ENCODE data around the gene PSMA5.
A peak's percentile ranks its signal among the peaks of the same experiment; 100 is the strongest.
"Not testable (repeated sequence)": the region's sequence is repeated elsewhere in the genome, so short reads cannot be mapped to it uniquely, and the experiment has no call there.

The PSMA5 gene

DNA sequence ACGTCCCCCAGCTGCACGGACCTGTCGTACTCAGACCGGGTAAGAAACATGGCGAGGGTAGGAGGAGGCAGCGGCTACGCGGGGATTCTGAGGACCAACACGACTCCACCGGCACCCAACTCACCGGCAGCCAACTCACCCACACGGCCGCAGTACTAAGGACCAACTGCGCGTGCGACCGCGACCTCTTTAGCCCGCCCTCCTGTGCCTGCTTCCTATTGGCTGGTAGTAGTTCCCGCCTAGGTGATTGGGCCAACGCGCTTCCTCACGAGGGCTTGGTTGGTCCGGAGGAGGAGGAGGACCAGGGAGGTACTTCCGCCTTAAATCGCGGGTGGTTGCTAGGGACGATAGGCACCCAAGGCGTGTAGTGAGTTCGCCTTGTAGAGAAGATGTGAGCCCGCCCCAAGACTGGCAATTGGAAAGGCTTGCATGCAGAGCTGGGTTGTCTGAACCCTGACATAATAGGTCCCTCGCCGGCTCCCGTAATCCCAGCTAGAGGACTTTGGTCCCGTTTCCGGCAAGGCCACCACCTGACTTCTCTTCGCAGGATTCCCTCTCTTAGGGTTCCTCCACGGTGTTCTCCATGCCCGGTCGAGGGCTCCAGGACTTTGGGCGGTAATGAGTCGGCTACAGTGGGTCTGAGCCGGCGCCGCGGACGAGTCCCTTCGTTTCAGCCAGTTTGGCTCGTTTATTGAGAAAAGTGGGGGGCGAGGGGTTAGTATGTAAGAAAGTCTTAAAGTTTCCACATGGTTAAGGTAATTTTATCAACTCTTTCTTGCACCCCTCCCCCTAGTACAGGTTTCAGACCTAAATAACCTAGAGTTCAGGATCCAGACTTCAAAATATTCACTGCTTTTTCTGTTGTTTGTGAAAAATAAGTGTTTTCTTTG, at the start of gene PSMA5:
Gene PSMA5 (minus strand): TSS at position 168 of the 890 bp plus-strand sequence. CDS start 118 bp downstream, at position 50.
- peak; percentile 82 to 87 for DNase-seq (ENCODE audit: low read depth in 2 of 2)

DNA sequence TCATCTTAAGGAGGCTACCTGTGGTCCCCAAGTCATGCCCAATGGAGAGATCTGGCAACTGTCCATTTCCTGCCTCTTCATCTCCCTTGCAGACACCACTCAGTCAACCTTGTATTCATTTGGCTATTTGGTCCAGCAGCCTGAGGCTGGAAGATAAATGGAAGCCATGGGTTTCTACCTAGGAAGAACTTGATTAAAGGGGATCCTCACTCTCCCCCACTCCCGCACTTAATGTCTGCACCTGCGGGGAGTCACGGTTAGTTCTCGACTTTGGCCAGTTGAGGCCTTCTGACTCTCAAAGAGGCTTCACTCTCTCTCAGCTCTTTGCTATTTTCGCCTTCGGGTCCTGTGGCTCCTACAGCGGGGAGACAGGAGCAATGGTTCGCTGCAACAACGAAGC, 49.0 kb upstream of the PSMA5 start:
- DNase-seq (ENCODE audit: low read depth in 2 of 2), result no peak

- DNase-seq (ENCODE audit: low read depth in 2 of 2), result no peak
Observed at GRCh38 chr1:109474697-109475096, 48.4 kb upstream of the PSMA5 start.

GRCh38 chr1:109473284-109474057, 47.2 kb upstream of the PSMA5 start:
- DNase-seq (ENCODE audit: low read depth in 2 of 2), result not testable (repeated sequence)

GRCh38 chr1:109472779-109473178, 46.5 kb upstream of the PSMA5 start:
- no peak for DNase-seq (ENCODE audit: low read depth in 2 of 2)

- no peak for DNase-seq (ENCODE audit: low read depth in 2 of 2)
Observed at GRCh38 chr1:109470245-109470644, 44.0 kb upstream of the PSMA5 start.

- no peak for DNase-seq (ENCODE audit: low read depth in 2 of 2)
Observed at GRCh38 chr1:109468903-109469302, 42.7 kb upstream of the PSMA5 start.

DNA sequence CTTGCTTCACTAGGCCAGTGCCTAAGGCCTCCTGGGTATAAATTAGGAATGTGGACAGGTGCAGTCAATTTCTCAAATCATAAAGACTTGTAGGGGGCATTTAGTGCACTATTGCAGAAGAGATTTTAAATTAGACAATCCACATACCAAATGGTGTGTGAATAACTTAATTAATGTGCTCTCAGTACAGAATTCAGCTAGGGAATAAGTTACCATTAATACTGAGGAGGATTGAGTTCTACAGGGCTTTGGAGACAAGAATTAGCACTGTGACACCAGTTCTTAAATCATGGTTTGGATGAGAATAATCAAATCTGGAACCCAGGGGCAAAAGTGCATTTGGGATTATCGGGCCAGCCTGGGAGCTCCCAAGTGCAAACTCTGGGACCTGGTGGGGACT, 41.8 kb upstream of the PSMA5 start:
- DNase-seq (ENCODE audit: low read depth in 2 of 2), result no peak

GRCh38 chr1:109467301-109467777, 41.1 kb upstream of the PSMA5 start:
- DNase-seq (ENCODE audit: low read depth in 2 of 2), result no peak

GRCh38 chr1:109466452-109467300, 40.4 kb upstream of the PSMA5 start, which contains the start of gene SYPL2:
TSS of gene SYPL2 (plus strand) at chr1:109466546. CDS start at chr1:109466844, 298 bp downstream.
- DNase-seq (ENCODE audit: low read depth in 2 of 2), result no peak

DNA sequence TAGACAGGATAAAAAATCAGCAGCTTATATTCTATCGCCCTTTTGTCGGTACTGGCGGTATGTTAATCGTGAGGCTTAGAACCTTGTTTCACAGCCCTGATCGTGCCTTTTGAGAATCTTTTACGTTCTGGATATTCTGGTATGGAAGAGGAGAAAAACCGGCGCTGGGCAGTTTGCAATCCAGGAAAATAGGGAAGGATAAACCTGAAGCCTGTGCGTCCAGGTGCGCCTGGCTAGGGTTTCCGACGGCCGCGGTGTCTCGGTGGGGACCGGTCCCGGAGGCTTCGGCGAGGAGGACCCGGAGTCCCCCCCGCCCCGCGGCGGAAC, 39.8 kb upstream of the PSMA5 start:
- DNase-seq (ENCODE audit: low read depth in 2 of 2), result no peak

- DNase-seq (ENCODE audit: low read depth in 2 of 2), result no peak
Observed at GRCh38 chr1:109457819-109458218, 31.6 kb upstream of the PSMA5 start.

- no peak for DNase-seq (ENCODE audit: low read depth in 2 of 2)
Observed at GRCh38 chr1:109454497-109455133, 28.4 kb upstream of the PSMA5 start.

DNA sequence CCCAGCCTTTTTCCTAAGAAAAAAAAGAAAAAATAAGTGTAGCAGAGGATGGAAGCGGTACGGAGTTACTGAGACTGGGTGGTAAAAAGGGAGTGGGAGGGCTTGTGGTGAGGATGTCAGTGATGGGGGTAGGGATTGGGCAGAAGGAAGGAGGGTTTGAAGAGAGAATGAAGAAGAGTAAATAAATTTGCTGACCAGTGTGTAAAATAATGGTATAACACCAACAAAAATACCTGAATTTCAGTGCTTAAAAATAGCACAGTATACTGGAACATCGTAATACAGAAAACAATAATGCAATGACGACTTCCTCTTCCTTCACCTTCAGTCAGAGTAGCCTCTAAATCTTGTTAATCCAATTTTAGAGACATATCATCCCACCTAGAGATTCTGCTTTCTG, 21.3 kb upstream of the PSMA5 start:
- DNase-seq (ENCODE audit: low read depth in 2 of 2), result no peak

DNA sequence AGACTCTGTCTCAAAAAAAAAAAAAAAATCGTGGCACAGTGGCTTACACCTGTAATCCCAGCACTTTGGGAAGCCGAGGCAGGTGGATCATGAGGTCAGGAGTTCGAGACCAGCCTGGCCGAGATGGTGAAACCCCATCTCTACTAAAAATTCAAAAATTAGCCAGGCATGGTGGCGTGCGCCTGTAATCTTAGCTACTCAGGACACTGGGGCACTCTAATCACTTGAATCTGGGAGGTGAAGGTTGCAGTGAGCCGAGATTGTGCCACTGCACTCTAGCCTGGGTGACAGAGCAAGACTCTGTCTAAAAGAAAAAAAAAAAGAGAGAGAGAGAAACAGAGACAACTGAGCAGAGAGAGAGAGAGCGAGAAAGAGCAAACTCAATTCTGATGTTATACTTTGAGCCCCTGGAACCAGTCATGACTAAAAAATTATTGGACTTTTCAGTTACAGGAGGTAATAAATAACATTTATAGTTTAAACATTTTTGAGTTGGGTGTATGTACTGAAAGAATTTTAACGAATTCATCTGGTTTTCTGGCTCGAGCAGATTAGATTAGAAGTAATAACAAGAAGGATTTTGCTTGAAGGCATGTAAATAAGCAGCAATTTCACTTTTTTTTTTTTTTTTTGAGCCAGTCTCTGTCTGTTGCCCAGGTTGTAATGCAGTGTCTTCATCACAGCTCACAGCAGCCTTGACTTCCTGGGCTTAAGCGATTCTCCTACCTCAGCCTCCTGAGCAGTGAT, 19.9 kb upstream of the PSMA5 start:
- DNase-seq (ENCODE audit: low read depth in 2 of 2), result not testable (repeated sequence)

- no peak for DNase-seq (ENCODE audit: low read depth in 2 of 2)
Observed at GRCh38 chr1:109444346-109444745, 18.1 kb upstream of the PSMA5 start.

DNA sequence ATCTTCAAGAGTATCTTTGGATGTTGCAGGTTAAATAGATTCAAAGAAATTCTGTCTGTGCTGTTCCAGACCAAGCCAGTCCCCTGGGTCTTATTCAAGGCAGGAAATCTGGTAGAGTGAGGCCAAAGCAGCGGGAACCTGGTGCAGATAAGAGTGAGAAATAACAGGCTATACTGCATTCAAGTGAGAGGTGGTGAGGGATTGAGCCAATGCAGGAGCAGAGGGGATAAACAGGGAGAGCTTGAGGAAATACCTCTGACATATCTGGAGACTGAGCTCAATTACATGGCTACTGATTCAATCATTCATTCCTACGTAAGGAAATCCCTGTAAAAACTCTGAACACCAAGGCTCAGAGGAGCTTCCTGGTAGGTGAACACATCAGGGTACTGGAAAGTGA, 17.2 kb upstream of the PSMA5 start:
- no peak for DNase-seq (ENCODE audit: low read depth in 2 of 2)

GRCh38 chr1:109441069-109441468, 14.8 kb upstream of the PSMA5 start:
- no peak for DNase-seq (ENCODE audit: low read depth in 2 of 2)

GRCh38 chr1:109438798-109439297, 12.6 kb upstream of the PSMA5 start:
- no peak for DNase-seq (ENCODE audit: low read depth in 2 of 2)

DNA sequence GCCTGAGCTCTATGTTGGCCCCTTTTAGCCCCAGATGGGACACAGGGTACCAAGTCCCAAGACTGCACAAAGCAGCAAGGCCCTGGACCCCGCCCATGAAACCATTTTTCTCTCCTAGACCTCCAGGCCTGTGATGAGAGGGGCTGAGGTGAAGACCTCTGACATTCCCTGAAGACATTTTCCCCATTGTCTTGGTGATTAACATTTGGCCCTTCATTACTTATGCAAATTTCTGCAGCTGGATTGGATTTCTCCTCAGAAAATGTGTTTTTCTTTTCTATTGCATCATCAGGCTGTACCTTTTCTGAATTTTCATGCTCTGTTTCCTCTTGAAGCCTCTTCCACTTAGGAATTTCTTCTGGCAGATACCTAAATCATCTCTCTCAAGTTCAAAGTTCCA, 8.2 kb upstream of the PSMA5 start:
- no peak for DNase-seq (ENCODE audit: low read depth in 2 of 2)

Data from activated CD4-positive, alpha-beta T cell treated with anti-CD3 and anti-CD28 coated beads for 24 hours (primary cell).